Islet of Langerhans (tissue), 1 donor: Measurements from ENCODE around the gene H2BW1.
"Not testable (repeated sequence)": the region's sequence is repeated elsewhere in the genome, so short reads cannot be mapped to it uniquely, and the experiment has no call there.

Experiments
- FAIRE-seq: peaks from one replicate; lab custom pipeline; 2011; peaks lifted over from hg19 to GRCh38; lab: Jason Lieb, UNC

H2BW1 gene, protein sequence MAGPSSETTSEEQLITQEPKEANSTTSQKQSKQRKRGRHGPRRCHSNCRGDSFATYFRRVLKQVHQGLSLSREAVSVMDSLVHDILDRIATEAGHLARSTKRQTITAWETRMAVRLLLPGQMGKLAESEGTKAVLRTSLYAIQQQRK

DNA sequence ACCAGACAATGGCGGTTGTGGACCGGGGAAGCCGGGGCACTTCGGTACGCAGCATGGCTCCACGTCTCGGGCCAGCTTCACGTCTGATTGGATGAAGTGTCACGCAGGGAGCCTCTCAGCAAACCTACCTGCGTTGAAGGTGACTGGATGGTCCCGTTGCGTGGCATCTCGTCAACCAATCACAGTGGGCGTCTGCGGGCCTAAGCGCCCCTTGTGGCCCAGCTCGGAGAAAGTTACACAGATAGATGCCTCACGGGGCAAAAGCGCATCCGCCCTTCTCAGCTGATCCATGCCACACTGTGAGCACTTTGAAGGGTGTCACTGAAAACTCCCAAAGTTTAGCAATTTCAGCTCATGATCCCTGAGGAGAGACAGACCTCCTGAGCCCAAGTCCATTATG lies at the start of gene H2BW1:
Gene H2BW1, minus strand, starts transcription at position 103 of the 400 bp plus-strand sequence. CDS start 132 bp downstream, outside the sequence.
- FAIRE-seq, result no peak

DNA sequence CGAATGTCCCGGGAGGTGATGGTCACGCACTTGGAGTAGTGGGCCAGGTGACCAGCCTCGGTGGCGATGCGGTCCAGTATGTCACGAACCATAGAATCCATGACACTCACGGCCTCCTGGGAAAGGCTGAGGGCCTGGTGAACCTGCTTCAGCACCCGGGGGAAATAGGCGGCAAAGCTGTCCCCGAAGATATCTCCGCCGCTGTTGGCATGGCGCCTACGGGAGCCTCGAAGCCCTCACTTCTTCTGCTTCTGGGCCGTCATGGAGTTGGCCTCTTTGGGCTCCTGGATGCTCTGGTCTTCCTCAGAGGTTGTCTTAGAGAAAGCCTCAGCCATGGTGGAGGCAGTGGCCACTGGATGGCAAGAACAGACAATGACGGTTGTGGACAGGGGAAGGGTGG lies 49.1 kb upstream of the H2BW1 start:
- FAIRE-seq, result not testable (repeated sequence)

DNA sequence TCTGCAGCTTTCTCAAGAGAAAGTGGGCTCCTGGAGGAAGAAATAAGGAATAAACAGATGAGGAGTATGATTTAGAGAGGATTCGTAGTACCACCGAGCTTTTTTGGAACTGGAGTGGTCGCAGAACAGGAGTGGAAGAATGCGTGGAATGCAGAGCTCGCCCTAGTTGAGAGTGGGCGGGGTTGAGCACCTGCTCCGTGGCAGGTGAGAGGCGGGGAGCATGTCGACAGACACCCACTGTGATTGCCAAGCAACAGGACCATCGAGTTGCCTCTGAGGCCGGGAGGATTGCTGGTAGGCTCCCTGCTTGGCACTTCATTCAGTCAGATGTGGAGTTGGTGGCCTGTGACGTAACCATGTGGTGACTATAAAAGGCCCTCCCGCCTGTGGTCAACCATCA lies 41.4 kb upstream of the H2BW1 start:
- not testable (repeated sequence) for FAIRE-seq

DNA sequence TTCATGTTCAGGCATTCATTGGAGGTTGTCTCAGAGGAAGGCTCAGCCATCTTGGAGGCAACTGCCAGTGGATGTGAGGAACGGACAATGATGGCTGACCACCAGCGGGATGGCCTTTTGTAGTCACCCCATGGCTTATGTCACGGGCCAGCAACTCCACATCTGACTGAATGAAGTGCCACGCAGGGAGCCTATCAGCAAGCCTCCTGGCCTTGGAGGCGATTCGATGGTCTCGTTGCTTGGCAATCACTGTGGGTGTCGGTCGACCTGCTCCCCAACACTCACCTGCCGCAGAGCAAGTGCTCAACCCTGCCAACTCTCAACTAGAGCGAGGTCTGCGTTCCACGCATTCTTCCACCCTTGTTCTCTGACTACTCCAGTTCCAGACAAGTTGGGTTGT lies 33.7 kb upstream of the H2BW1 start:
- FAIRE-seq, result no peak

DNA sequence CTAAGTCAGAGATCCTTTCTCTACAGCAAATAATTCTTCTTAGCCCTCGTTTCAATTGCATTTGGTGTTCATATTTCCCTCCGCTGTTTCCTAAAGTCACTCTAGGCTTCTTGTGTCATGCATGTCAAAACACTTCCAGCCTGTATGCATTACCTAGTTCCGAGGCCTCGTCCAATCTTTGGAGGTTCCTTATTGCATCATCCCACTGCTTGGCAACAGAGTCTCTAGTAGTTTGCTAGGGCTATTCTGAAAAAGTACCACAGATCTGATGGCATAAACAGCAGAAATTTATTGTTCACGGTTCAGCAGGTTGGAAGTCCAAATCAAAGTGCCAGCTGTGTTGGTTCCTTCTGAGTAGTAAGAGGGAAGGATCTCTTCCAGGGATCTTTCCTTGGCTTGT lies 32.1 kb upstream of the H2BW1 start:
- FAIRE-seq, result no peak

DNA sequence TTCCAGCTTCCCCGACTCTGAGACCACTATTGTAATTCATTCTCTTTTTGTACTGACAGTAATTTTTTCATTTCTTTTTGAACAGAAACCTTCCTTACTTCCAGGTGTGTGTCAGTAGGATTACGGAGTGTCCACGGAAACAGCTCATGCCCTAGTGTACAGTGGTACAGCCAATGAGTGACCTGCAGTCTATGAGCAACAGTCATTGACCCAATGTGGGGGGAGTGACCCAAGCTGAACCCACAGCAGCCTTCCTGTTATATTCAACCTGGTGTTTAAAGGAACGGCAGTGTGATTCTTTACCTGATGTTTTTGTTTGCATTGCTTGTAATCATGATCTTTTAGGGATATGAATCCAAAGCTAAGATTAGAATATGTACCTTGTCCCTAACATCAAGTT lies 27.5 kb upstream of the H2BW1 start:
- no peak for FAIRE-seq

DNA sequence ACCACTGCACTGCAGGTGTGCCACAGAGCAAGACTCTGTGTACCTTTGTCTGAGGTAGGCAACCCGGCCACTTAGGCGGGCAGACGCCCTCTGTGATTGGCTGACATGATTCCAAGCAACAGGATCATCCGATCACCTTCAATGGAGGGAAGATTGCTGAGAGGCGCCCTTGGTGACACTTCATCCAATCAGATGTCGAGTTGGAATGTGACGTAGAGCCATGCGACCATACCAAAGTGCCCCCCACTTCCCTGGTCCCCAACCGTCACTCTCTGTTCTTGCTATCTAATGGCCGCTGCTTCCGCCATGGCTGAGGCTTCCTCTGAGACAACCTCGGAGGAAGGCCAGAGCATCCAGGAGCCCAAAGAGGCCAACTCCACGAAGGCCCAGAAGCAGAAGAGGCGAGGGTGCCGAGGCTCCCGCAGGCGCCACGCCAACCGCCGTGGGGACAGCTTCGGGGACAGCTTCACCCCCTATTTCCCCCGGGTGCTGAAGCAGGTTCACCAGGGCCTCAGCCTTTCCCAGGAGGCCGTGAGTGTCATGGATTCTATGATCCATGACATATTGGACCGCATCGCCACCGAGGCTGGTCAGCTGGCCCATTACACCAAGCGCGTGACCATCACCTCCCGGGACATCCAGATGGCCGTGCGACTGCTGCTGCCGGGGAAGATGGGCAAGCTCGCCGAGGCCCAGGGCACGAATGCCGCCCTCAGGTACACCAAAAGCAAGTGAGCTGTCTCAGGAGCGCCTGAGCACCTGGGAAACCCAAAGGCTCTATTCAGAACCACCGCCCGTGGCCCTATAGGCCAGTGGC lies 26.4 kb upstream of the H2BW1 start, which contains the start of gene H2BW2:
Gene H2BW2, plus strand, starts transcription at position 268 of the 817 bp plus-strand sequence. Its CDS starts 39 bp downstream, at position 307.
- no peak for FAIRE-seq

DNA sequence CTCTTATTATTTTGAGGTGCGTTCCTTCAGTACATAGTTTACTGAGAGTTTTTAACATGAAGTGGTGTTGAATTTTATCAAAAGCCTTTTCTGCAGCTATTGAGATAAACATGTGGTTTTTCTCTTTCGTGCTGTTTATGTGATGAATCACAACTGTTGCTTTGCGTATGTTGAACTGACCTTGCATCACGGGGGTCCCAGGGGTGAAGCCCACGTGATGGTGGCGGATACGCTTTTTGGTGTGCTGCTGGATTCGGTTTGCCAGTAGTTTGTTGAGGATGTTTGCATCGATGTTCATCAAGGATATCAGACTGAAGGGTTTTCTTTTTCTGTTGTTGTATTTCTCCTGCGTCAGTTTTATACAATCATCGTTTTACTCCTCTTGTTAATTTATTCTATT lies 4.6 kb upstream of the H2BW1 start:
- FAIRE-seq, result no peak

DNA sequence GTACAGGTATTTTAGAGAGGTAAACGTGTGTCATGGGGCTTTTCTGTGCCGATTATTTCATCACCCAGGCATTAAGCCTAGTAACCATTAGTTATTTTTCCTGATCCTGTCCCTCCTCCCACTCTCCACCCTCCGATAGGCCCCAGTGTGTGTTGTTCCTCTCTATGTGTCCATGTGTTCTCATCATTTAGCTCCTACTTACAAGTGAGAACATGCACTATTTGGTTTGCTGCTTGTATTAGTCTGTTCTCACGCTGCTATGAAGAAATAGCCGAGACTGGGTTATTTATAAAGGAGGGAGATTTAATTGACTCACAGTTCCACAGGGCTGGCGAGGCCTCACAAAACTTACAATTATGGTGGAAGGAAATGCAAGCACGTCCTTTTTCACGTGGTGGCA lies 2.1 kb upstream of the H2BW1 start:
- FAIRE-seq, result not testable (repeated sequence)

DNA sequence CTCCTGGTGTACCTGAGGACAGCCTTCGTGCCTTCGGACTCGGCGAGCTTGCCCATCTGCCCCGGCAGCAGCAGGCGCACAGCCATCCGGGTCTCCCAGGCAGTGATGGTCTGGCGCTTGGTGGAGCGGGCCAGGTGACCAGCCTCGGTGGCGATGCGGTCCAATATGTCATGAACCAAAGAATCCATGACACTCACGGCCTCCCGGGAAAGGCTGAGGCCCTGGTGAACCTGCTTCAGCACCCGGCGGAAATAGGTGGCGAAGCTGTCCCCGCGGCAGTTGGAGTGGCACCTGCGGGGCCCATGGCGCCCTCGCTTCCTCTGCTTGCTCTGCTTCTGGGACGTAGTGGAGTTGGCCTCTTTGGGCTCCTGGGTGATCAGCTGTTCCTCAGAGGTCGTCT lies 350 bp downstream of the H2BW1 start:
- FAIRE-seq, result no peak

DNA sequence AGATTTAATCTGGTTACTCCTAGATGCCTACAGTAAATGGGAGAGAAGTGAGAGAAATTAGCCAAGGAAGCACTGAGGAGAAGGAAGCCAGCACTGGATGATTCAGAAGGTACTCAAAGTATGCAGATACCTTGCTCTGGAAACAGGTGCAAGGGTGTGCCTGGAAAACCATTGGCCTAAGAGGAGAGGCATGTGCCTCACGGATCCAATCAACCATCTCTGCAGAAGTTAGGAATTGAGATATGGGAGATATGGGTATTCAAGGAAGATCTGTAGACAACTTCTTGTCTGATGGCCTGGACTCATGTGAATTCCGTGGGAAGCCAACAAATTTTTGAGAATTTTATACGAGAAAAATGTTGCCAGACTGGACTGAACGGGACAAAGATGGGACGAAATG lies 4.7 kb downstream of the H2BW1 start:
- FAIRE-seq, result no peak

DNA sequence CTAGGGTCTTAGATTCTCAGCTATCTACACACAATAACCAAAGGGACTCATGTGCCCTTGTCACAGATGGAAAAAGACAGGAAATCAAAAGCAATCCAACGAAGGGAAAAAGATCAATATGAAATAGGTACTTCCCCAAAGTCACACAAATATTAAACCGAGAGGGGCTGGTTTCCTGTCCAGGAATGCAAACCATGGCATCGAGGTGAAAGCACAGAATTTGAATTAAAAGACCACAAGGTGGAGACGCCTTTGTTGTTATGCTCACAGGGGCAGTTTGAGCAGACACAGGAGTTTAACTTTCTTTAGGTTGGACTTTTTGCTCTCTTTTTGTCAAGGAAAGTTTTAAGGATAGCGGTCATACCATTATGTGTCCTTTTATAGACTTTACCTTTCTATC lies 14.3 kb downstream of the H2BW1 start:
- no peak for FAIRE-seq

DNA sequence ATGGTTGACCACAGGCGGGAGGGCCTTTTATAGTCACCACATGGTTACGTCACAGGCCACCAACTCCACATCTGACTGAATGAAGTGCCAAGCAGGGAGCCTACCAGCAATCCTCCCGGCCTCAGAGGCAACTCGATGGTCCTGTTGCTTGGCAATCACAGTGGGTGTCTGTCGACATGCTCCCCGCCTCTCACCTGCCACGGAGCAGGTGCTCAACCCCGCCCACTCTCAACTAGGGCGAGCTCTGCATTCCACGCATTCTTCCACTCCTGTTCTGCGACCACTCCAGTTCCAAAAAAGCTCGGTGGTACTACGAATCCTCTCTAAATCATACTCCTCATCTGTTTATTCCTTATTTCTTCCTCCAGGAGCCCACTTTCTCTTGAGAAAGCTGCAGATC lies 30.0 kb downstream of the H2BW1 start:
- not testable (repeated sequence) for FAIRE-seq

DNA sequence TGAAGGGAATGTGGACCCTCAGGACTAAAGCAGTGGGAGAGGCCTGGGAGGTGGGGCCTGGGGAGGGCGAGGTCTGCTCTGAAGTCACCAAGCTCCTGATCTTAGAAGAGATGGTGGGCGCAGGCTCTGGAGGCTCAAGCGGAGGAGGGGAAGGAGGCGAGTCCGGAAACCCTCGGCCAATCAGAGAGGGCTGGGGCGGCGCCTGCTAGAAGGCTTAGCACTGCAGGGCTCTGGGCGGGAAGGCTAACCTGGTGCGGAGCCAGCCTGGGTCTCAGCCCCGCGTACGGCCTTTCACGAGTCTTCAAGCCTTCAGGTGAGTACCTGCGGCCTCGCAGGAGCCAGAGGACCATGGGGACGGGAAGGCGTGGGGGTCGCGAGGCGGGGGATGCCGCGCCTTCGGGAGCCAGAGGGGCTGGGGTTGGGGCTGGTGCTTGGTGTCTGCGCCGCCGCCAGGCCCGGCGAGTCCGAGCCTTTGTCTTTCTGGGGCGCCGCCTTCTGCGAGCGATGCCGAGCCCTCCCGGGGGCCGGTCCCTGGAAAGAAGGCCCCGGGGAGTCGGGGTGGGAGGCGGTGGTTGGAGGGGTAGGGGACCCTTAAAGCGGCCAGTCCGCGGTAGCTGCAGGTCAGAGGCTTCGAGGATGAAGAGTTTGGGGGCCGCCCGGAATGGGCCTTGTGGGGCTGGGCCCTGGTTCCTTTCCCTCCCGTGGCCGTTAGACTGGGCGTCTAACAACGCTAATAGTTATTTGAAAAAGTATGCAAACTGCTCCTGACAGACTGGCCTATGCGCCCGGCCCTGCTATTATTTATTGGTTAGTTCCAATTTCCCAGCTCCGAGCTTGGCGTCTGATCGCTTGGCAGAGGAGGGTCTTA lies 50.9 kb downstream of the H2BW1 start, which contains the start of gene TMSB15B:
Gene TMSB15B, plus strand, starts transcription at position 217 of the 868 bp plus-strand sequence.
- not testable (repeated sequence) for FAIRE-seq
